IMR-90 (cell line): ENCODE measurements around the gene REPS1. TPM values are rescaled to one million over a fixed set of nuclear protein-coding genes. Genes with fewer than 3 reads are reported as not detected.

Experiments
- ATAC-seq: fragments of 200-7000 bp; cut with Tn5 transposase; 2 replicates; pipeline ENCODE4 v1.9.1; 2020; ENCODE audit warnings: low read depth, mild to moderate bottlenecking, moderate library complexity
- BruUV-seq: library from RNA; stranded (reverse); fragments of 400-500 nt; replicated peaks from 2 replicates; lab custom pipeline; 2021; lab: Mats Ljungman, UMichigan
- CTCF ChIA-PET: fragments of 300-600 bp; formaldehyde crosslinking; extraction: SDS; loops from one replicate; lab custom pipeline; 2021; ENCODE audit warnings: antibody characterized with exemption; lab: Yijun Ruan, JAX
- POLR2A ChIA-PET: fragments of 300-600 bp; sonication (Branson Sonifier 250); formaldehyde crosslinking; loops from one replicate; lab custom pipeline; 2022; ENCODE audit warnings: antibody characterized with exemption; ENCODE audit not compliant: unreplicated experiment; lab: Charles Lee
- DNase-seq: peaks from one replicate; pipeline ENCODE4 v3.0.0; 2013
- H2AFZ ChIP-seq: replicated peaks from 2 replicates; pipeline ENCODE3; 2013; ENCODE audit warnings: low read length, mild to moderate bottlenecking; ENCODE audit not compliant: poor library complexity
- H2AK5ac ChIP-seq: 2 replicates; pipeline ENCODE4 v1.6.1; 2013; ENCODE audit warnings: low read depth, low read length, inconsistent platforms
- H2AK9ac ChIP-seq: replicated peaks from 2 replicates; pipeline ENCODE3; 2013; ENCODE audit warnings: mild to moderate bottlenecking, low read depth, low read length, moderate library complexity; ENCODE audit not compliant: poor library complexity
- H2BK120ac ChIP-seq: 2 replicates; pipeline ENCODE4 v1.6.1; 2013; ENCODE audit warnings: low read depth, low read length, inconsistent platforms
- H2BK15ac ChIP-seq: 3 replicates; pipeline ENCODE4 v1.6.1; 2013; ENCODE audit warnings: low read depth, low read length, inconsistent platforms
- H2BK20ac ChIP-seq: 2 replicates; pipeline ENCODE4 v1.6.1; 2013; ENCODE audit warnings: low read depth, mild to moderate bottlenecking, inconsistent platforms, low read length, moderate library complexity
- H2BK5ac ChIP-seq: 2 replicates; pipeline ENCODE4 v1.6.1; 2013; ENCODE audit warnings: mild to moderate bottlenecking, low read depth, low read length, inconsistent platforms; ENCODE audit not compliant: poor library complexity, severe bottlenecking
- H3K14ac ChIP-seq: replicated peaks from 2 replicates; pipeline ENCODE4 v1.6.1; 2013; ENCODE audit warnings: low read depth, low read length, inconsistent platforms
- H3K18ac ChIP-seq: 2 replicates; pipeline ENCODE4 v1.6.1; 2013; ENCODE audit warnings: low read depth, low read length, control low read depth
- H3K23ac ChIP-seq: 2 replicates; pipeline ENCODE4 v1.6.1; 2013; ENCODE audit warnings: low read depth, low read length, inconsistent platforms
- H3K27ac ChIP-seq: 2 replicates; pipeline ENCODE4 v1.5.1; 2013; ENCODE audit warnings: mild to moderate bottlenecking, control low read depth, low read length; ENCODE audit not compliant: insufficient read depth
- H3K27me3 ChIP-seq: 2 replicates; pipeline ENCODE4 v1.6.1; 2013; ENCODE audit warnings: low read length; ENCODE audit not compliant: control insufficient read depth, insufficient read depth
- H3K36me3 ChIP-seq: 2 replicates; pipeline ENCODE4 v1.6.1; 2013; ENCODE audit warnings: low read length, mixed read lengths; ENCODE audit not compliant: control insufficient read depth, insufficient read depth
- H3K4ac ChIP-seq: 2 replicates; pipeline ENCODE4 v1.6.1; 2013; ENCODE audit warnings: low read depth, low read length, inconsistent platforms
- H3K4me1 ChIP-seq: 2 replicates; pipeline ENCODE4 v1.6.1; 2013; ENCODE audit warnings: low read length, mixed read lengths; ENCODE audit not compliant: control insufficient read depth, insufficient read depth
- H3K4me2 ChIP-seq: 2 replicates; pipeline ENCODE4 v1.6.1; 2013; ENCODE audit warnings: low read depth, mild to moderate bottlenecking, control low read depth, low read length, moderate library complexity
- H3K4me3 ChIP-seq: 2 replicates; pipeline ENCODE4 v1.5.1; 2013; ENCODE audit warnings: low read depth, mild to moderate bottlenecking, control low read depth, low read length, moderate library complexity; ENCODE audit not compliant: insufficient read depth
- H3K56ac ChIP-seq: 2 replicates; pipeline ENCODE4 v1.6.1; 2013; ENCODE audit warnings: low read length, inconsistent platforms; ENCODE audit not compliant: insufficient read depth; ENCODE audit errors: extremely low read depth
- H3K79me1 ChIP-seq, 2 experiments: 2 replicates each; pipeline ENCODE4 v1.6.1; 2013; ENCODE audit warnings: low read length in 2 of 2, inconsistent platforms in 1 of 2, low read depth in 1 of 2
- H3K9ac ChIP-seq: 2 replicates; pipeline ENCODE4 v1.6.1; 2013; ENCODE audit warnings: low read depth, low read length, control low read depth
- H3K9me1 ChIP-seq: 2 replicates; pipeline ENCODE4 v1.6.1; 2013; ENCODE audit warnings: low read length, inconsistent platforms; ENCODE audit not compliant: insufficient read depth
- H3K9me3 ChIP-seq: 2 replicates; pipeline ENCODE4 v1.6.1; 2013; ENCODE audit warnings: low read length; ENCODE audit not compliant: control insufficient read depth, insufficient read depth
- H4K20me1 ChIP-seq: 2 replicates; pipeline ENCODE4 v1.6.1; 2013; ENCODE audit warnings: low read length, inconsistent platforms; ENCODE audit not compliant: insufficient read depth
- H4K5ac ChIP-seq: 2 replicates; pipeline ENCODE4 v1.6.1; 2013; ENCODE audit warnings: mild to moderate bottlenecking, low read depth, low read length, control low read depth
- H4K8ac ChIP-seq, 2 experiments: 2 replicates each; pipeline ENCODE4 v1.6.1; 2013; ENCODE audit warnings: low read depth in 2 of 2, low read length in 2 of 2, control low read depth in 1 of 2, inconsistent platforms in 1 of 2
- H4K91ac ChIP-seq: 2 replicates; pipeline ENCODE4 v1.6.1; 2013; ENCODE audit warnings: low read depth, low read length, inconsistent platforms; ENCODE audit not compliant: insufficient read depth
- CHD1 ChIP-seq: IDR thresholded peaks from 2 replicates; pipeline ENCODE4 v1.6.1; 2012; ENCODE audit warnings: low read depth, low read length, improper control_type of control experiment
- FOS ChIP-seq: fragments of 150-350 bp; IDR thresholded peaks from 2 replicates; pipeline ENCODE4 v1.6.1; 2016; ENCODE audit warnings: low read depth, low read length
- MAZ ChIP-seq: IDR thresholded peaks from 2 replicates; pipeline ENCODE4 v1.6.1; 2012; ENCODE audit warnings: low read depth, mild to moderate bottlenecking, low read length, improper control_type of control experiment, moderate library complexity, borderline replicate concordance
- NFE2L2 ChIP-seq: fragments of 150-350 bp; IDR thresholded peaks from 2 replicates; pipeline ENCODE4 v1.6.1; 2016; ENCODE audit warnings: low read depth, mild to moderate bottlenecking, low read length
- WGBS, 2 experiments: methylation state at CpG; one replicate each; pipeline versions ENCODE4 v1.1.5 to v1.1.7; 2013; ENCODE audit warnings: missing lambda C conversion rate in 2 of 2; ENCODE audit not compliant: insufficient read length in 1 of 2; ENCODE audit errors: extremely low coverage in 2 of 2; 5-methylcytosine and 5-hydroxymethylcytosine counted together
- dilution Hi-C: fragments of 300-500 bp; cut with HindIII; formaldehyde crosslinking; loops from one replicate; pipeline ENCODE4 v1.14.3; 2018; ENCODE audit warnings: low sequenced_read_pairs; ENCODE audit not compliant: unreplicated experiment
- in situ Hi-C: fragments of 300-500 bp; cut with MboI; formaldehyde crosslinking; loops from 3 replicates; pipeline ENCODE4 v1.14.3; 2019; ENCODE audit warnings: low sequenced_read_pairs, inconsistent platforms, mixed read lengths
- intact Hi-C: fragments of 100-400 bp; cut with micrococcal nuclease; formaldehyde crosslinking; loops from 2 replicates; pipeline ENCODE4 v1.10.0; 2022
- polyA plus RNA-seq, 3 experiments: library from polyadenylated mRNA; depleted of rRNA; stranded (reverse); fragments of >200 nt; gene quantifications; 2 replicates each; pipeline ENCODE4 v1.2.3, GENCODE V29; 2012; ENCODE audit warnings: low replicate concordance in 1 of 3
- total RNA-seq: library from RNA; depleted of rRNA; stranded (reverse); fragments of >200 nt; gene quantifications from 2 replicates; pipeline ENCODE4 v1.2.3, GENCODE V29; 2012

The REPS1 gene
- total and polyA plus RNA-seq, 2 of the 4 experiments (the other 2 are of a cell fraction) = 21.9 to 24.2 TPM

GRCh38 chr6:138991206-138991605 lies 3.2 kb upstream of the REPS1 start:
- CTCF ChIA-PET = no interaction called here

More at GRCh38 chr6:138991206-138991605, 3.2 kb upstream of the REPS1 start:
- Histone ChIP-seq H3K23ac (no peak overlapping the region), H3K9ac (no peak overlapping the region), H3K36me3 (no peaks in the 10 kb centered on the region), H4K5ac (no peak overlapping the region), H3K4me1 (peaks cover 2% of the 10 kb centered on the region; the same call in 1 of the 2 replicates), H2AK5ac (no peak overlapping the region), H3K56ac (no peak overlapping the region), H4K8ac (no peak overlapping the region), H3K4ac (no peak overlapping the region), H3K27me3 (peaks cover 4% of the 10 kb centered on the region; the same call in 1 of the 2 replicates), H4K91ac (no peak overlapping the region), H3K9me1 (no peaks in the 10 kb centered on the region), H3K18ac (no peak overlapping the region), H2AFZ (no peak overlapping the region), H3K4me2 (no peak overlapping the region), H3K27ac (no peak overlapping the region), H4K20me1 (peaks cover 3% of the 10 kb centered on the region; the same call in 1 of the 2 replicates), H2BK15ac (no peak overlapping the region), H3K14ac (no peak overlapping the region), H3K9me3 (no peaks in the 10 kb centered on the region), H2AK9ac (no peak overlapping the region), H2BK20ac (no peak overlapping the region), H2BK120ac (no peak overlapping the region), H3K4me3 (no peak overlapping the region), H2BK5ac (no peak overlapping the region), H3K79me1 (peaks cover 2 to 10% of the 10 kb centered on the region in 2 experiments)
- no TSS peak for BruUV-seq
- POLR2A ChIA-PET = no interaction called here
- intact Hi-C loops = no loop called here
- dilution Hi-C loops = no loop called here
- WGBS, 2 experiments = 80% methylated on average over 4 of the region's 5 CpGs; no CpG with 5 or more reads in 1 of the 2 experiments
- DNase-seq (no peak), ATAC-seq (no peak)
- TF ChIP-seq FOS = no peak
- TF ChIP-seq NFE2L2 = no peak
- no peak for TF ChIP-seq MAZ
- TF ChIP-seq CHD1 = no peak
- in situ Hi-C loops = no loop called here
